ENCODE results near the gene RAMP1.

Gene RAMP1

DNA sequence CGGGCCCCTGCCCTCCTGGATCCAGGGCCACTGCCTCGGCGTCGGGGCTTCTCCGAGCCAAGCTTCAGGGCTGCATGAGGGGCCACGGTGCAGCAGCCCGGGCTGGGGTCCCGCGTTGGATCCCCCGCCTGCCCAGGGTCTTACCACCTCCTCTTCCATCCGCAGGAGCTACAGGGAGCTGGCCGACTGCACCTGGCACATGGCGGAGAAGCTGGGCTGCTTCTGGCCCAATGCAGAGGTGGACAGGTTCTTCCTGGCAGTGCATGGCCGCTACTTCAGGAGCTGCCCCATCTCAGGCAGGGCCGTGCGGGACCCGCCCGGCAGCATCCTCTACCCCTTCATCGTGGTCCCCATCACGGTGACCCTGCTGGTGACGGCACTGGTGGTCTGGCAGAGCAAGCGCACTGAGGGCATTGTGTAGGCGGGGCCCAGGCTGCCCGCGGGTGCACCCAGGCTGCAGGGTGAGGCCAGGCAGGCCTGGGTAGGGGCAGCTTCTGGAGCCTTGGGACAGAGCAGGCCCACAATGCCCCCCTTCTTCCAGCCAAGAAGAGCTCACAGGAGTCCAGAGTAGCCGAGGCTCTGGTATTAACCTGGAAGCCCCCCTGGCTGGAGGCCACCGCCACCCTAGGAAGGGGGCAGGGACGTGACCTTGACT, 52.1 kb downstream of the RAMP1 start:
- Histone ChIP-seq H3K9me3 (ENCODE audit: insufficient read depth, low read depth, low read length) (no peaks in the 10 kb centered on the region), H3K36me3 (ENCODE audit: insufficient read depth, low read length) (no peaks in the 10 kb centered on the region), H3K27me3 (ENCODE audit: insufficient read depth, low read length) (no peaks in the 10 kb centered on the region), H3K4me3 (ENCODE audit: low read length) (no peak overlapping the region), H3K4me1 (ENCODE audit: insufficient read depth, low read length) (no peaks in the 10 kb centered on the region), H3K9ac (ENCODE audit: low read depth, low read length) (no peak overlapping the region), H3K27ac (ENCODE audit: low read depth, low read length) (no peak overlapping the region)
- 94% methylated on average over 28 of the region's 28 CpGs for WGBS

DNA sequence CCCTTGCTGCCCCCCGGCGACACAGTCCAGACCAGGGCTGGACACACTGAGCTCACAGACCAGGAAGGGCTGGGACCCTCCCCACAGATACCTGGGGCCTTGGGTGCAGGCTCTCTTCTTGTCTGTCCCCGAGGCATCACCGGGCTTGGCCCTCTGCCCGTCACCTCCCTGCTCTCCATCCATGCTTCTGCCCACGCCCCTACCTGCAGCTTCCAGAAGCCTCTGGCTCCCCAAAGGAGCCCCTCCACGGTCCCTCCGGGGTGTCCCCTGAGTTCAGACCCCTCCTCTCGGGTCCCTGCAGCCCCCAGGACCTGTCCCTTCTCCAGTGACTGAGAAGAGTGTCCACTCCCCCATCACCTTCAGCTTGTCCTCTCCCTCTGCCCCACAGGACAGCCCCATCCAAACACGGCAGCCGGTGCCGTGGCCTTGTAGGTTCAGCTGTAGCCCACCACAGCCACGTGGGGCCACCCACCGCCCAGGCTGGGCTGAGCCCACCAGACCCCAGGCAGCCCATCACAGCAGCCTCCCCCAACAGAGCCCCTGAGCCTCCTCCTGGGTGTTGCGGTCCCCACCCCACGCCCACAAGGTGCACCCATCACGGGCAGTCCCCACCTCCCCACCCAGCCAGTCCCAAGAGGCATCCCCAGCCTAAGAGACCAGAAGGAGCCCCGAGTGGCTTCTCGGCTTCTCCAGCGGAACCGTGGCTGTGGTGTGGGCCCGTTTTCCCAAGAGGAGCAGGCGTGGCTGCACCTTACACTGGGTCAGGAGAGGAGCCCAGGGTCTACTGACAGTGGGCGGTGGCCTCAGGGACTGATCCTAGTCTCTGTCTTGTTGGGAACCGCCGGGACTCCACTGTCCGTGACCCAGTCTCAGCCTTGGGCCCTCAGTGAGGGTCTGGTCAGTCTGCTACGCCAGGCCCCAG, 53.1 kb downstream of the RAMP1 start:
- no peak overlapping the region for H3K9ac ChIP-seq (ENCODE audit: low read depth, low read length)
- no peaks in the 10 kb centered on the region for H3K4me1 ChIP-seq (ENCODE audit: insufficient read depth, low read length)
- no peaks in the 10 kb centered on the region for H3K36me3 ChIP-seq (ENCODE audit: insufficient read depth, low read length)
- H3K9me3 ChIP-seq (ENCODE audit: insufficient read depth, low read depth, low read length) = no peaks in the 10 kb centered on the region
- WGBS = 90% methylated on average over 28 of the region's 28 CpGs
- no peak overlapping the region for H3K27ac ChIP-seq (ENCODE audit: low read depth, low read length)
- no peak overlapping the region for H3K4me3 ChIP-seq (ENCODE audit: low read length)
- no peaks in the 10 kb centered on the region for H3K27me3 ChIP-seq (ENCODE audit: insufficient read depth, low read length)

DNA sequence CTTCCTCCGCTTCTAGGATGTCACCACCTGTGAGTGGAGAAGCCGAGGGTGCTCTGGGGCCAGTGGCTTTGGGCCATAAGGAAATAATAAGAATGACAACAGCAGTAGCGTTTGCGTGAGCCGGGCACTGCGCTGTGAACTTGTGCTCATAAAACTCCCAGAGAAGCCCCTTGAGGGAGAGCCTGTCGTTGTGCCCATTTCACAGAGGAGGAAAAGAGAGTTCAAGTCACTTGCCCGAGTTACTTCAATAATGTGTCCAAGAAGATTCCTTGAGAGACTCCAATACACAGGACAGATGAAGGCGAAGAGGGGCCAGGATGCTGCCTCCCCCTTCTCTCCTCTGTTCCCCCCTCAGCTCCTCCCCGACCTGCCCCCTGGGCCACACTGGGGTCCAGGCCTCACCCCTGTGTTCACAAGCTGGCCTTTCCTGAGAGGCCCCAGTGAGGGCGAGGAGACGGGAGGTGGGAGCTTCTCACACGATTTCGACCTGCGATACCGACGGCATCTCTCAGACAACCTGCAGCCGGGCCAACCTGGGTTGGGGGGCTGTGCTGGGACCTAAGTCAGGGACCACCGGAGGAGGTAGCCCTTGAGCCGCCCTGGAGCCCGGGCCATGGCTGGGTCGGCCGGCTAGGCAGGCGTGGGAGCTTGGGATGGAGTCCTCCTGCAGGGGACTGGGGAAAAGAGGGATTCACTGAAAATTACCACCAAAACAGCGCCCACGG, 53.9 kb downstream of the RAMP1 start:
- no peaks in the 10 kb centered on the region for H3K27me3 ChIP-seq (ENCODE audit: insufficient read depth, low read length)
- no peak overlapping the region for H3K9ac ChIP-seq (ENCODE audit: low read depth, low read length)
- no peak overlapping the region for H3K4me3 ChIP-seq (ENCODE audit: low read length)
- H3K4me1 ChIP-seq (ENCODE audit: insufficient read depth, low read length) = no peaks in the 10 kb centered on the region
- 93% methylated on average over 26 of the region's 26 CpGs for WGBS
- H3K36me3 ChIP-seq (ENCODE audit: insufficient read depth, low read length) = no peaks in the 10 kb centered on the region
- H3K9me3 ChIP-seq (ENCODE audit: insufficient read depth, low read depth, low read length) = no peaks in the 10 kb centered on the region
- no peak overlapping the region for H3K27ac ChIP-seq (ENCODE audit: low read depth, low read length)

DNA sequence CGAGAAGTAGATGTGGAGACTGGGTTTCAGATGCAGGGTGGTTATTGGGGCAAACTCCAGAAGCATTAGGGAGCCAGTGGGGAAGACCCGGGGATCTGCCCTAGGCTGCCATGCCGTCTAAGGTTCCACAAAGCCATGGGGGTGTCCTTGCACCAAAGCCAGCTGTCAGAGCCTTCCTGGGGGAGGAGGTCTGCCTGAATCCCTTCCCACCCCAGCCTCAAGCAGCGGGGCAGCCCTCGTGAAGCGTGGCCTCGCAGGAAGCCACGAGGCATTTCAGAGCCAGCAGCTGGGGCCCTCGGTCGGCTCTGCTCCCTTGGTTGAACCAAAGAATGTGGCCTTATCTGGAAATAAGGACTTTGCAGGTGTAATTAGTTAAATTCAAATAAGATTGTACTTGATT, 56.2 kb downstream of the RAMP1 start:
- Histone ChIP-seq H3K9ac (ENCODE audit: low read depth, low read length) (no peak overlapping the region), H3K4me3 (ENCODE audit: low read length) (no peak overlapping the region), H3K27ac (ENCODE audit: low read depth, low read length) (no peak overlapping the region)

DNA sequence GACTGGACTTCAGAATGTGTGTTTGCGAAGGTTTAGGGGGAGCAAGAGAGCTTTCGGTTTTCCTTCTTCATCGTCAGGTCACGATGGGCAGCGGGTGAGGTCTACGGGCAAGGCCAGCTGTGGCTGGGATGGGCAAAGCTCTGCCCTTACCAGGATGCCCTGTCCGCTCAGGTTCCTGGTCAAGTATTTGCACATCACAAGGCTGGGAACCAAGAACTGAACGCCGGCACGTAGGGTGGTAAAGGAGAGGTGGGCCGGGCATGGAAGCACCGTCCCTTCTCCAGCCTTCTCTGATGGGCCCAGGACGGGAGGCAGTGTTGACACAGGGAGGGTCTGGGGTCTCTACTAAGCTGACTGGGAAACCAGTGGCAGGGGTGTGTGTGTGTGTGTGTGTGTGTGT, 56.9 kb downstream of the RAMP1 start:
- Histone ChIP-seq H3K27me3 (ENCODE audit: insufficient read depth, low read length) (no peaks in the 10 kb centered on the region), H3K4me1 (ENCODE audit: insufficient read depth, low read length) (no peaks in the 10 kb centered on the region), H3K36me3 (ENCODE audit: insufficient read depth, low read length) (no peaks in the 10 kb centered on the region), H3K4me3 (ENCODE audit: low read length) (no peak overlapping the region), H3K9ac (ENCODE audit: low read depth, low read length) (no peak overlapping the region), H3K27ac (ENCODE audit: low read depth, low read length) (no peak overlapping the region), H3K9me3 (ENCODE audit: insufficient read depth, low read depth, low read length) (no peaks in the 10 kb centered on the region)
- WGBS = 96% methylated on average over 13 of the region's 13 CpGs

More for the DNA sequence above, 56.2 kb downstream of the RAMP1 start:
- no peaks in the 10 kb centered on the region for H3K27me3 ChIP-seq (ENCODE audit: insufficient read depth, low read length)
- H3K36me3 ChIP-seq (ENCODE audit: insufficient read depth, low read length) = no peaks in the 10 kb centered on the region
- WGBS = 89% methylated on average over 10 of the region's 10 CpGs
- H3K4me1 ChIP-seq (ENCODE audit: insufficient read depth, low read length) = no peaks in the 10 kb centered on the region
- H3K9me3 ChIP-seq (ENCODE audit: insufficient read depth, low read depth, low read length) = no peaks in the 10 kb centered on the region

DNA sequence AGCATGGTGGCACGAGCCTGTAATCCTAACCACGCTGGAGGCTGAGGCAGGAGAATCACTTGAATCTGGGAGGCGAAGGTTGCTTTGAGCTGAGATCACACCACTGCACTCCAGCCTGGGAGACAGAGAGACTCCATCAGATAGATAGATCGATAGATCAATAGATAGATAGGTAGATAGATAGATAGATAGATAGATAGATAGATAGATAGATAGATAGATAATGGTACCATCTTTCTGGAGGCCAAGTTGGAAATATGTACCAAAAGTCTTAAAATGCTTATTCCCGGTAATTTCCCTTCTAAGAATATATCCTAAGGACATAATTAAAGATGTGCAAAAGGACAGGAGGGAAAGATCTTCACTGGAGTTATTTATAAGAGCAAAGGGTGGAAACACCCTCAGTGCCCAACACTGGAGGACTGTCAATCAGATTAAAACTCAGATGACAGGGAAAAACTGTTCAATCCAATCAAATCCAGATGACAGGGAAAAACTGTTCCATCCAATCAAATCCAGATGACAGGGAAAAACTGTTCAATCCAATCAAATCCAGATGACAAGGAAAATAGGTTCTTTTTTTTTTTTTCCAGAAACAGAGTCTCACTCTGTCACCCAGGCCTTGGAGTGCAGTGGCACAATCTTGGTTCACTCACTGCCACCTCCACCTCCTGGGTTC, 58.4 kb downstream of the RAMP1 start:
- H3K9me3 ChIP-seq (ENCODE audit: insufficient read depth, low read depth, low read length) = no peaks in the 10 kb centered on the region
- no peaks in the 10 kb centered on the region for H3K36me3 ChIP-seq (ENCODE audit: insufficient read depth, low read length)
- no peaks in the 10 kb centered on the region; the same call in 1 of the 2 replicates for H3K27me3 ChIP-seq (ENCODE audit: insufficient read depth, low read length)
- H3K27ac ChIP-seq (ENCODE audit: low read depth, low read length) = no peak overlapping the region
- no peak overlapping the region for H3K4me3 ChIP-seq (ENCODE audit: low read length)
- no peaks in the 10 kb centered on the region for H3K4me1 ChIP-seq (ENCODE audit: insufficient read depth, low read length)
- H3K9ac ChIP-seq (ENCODE audit: low read depth, low read length) = no peak overlapping the region
- WGBS = 91% methylated on average over 4 of the region's 5 CpGs

DNA sequence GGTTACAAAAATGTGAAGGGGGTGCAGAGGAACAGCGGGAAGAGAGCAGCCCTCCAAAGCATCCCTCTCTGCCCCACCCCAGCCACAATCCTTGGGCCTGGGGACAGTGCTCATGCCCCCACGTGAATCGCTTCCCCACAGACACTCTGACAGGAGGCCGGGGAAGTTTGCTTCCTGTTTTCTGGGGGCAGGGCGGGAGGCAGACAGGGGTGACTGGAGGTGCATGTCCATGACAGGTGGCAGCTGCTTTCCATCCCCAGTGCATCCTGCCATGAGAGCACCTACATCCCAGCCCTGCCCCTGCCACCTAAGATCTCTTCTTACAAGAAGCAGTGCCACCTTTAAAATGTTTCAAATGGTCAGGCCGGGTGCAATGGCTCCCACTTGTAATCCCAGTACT, 60.2 kb downstream of the RAMP1 start:
- 85% methylated on average over 6 of the region's 6 CpGs for WGBS

DNA sequence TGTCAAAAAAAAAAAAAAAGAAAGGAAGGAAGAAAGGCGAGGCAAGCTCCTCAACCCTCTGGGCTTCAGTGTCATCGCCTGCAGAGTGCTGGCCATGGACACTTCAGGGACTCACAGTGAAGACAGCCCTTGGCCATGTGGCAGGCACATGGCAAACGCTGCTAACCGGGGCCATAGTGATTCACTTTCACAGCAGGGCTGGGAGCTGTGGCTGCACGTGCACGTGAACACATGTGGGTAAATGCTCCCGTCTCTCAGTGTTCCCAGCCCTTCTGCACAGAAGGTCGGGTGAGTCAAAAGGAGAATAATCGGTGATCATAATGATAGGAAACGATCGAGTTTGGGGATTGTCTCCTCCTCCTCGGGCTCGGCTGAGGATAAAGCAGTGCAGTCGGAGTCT, 61.2 kb downstream of the RAMP1 start:
- no peaks in the 10 kb centered on the region for H3K36me3 ChIP-seq (ENCODE audit: insufficient read depth, low read length)
- H3K27me3 ChIP-seq (ENCODE audit: insufficient read depth, low read length) = no peaks in the 10 kb centered on the region; the same call in 1 of the 2 replicates
- WGBS = 91% methylated on average over 14 of the region's 14 CpGs
- H3K4me3 ChIP-seq (ENCODE audit: low read length) = no peak overlapping the region
- no peaks in the 10 kb centered on the region for H3K4me1 ChIP-seq (ENCODE audit: insufficient read depth, low read length)
- no peak overlapping the region for H3K9ac ChIP-seq (ENCODE audit: low read depth, low read length)
- H3K9me3 ChIP-seq (ENCODE audit: insufficient read depth, low read depth, low read length) = no peaks in the 10 kb centered on the region
- H3K27ac ChIP-seq (ENCODE audit: low read depth, low read length) = no peak overlapping the region

More for the DNA sequence above, 60.2 kb downstream of the RAMP1 start:
- Histone ChIP-seq H3K27me3 (ENCODE audit: insufficient read depth, low read length) (no peaks in the 10 kb centered on the region; the same call in 1 of the 2 replicates), H3K36me3 (ENCODE audit: insufficient read depth, low read length) (no peaks in the 10 kb centered on the region), H3K9me3 (ENCODE audit: insufficient read depth, low read depth, low read length) (no peaks in the 10 kb centered on the region), H3K4me3 (ENCODE audit: low read length) (no peak overlapping the region), H3K27ac (ENCODE audit: low read depth, low read length) (no peak overlapping the region), H3K9ac (ENCODE audit: low read depth, low read length) (no peak overlapping the region), H3K4me1 (ENCODE audit: insufficient read depth, low read length) (no peaks in the 10 kb centered on the region)

DNA sequence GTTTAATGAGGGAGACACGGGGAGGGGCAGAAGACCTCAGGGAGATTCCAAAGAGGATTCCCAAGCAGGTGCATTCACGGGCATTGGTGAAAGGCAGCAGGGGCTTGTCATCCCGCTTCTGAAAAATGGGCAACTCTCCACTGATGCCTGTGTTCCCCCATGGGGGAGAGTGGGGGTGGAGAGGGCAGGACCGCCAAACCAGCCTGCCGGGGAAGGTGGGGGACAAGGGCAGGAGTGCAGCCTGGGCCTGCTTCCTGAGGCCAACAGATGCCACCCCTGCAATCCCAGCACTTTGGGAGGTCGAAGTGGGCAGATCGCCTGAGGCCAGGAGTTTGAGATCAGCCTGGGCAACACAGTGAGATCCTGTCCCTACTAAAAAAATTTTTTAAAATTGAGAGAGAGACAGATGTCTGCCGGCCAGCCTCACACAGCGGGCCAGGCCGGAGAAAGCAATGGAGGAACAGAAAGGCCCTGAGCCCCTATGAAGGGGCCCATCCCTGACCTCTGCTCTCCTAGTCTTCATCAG, 62.6 kb downstream of the RAMP1 start:
- 97% methylated on average over 10 of the region's 10 CpGs for WGBS
- H3K4me1 ChIP-seq (ENCODE audit: insufficient read depth, low read length) = no peaks in the 10 kb centered on the region
- no peak overlapping the region for H3K27ac ChIP-seq (ENCODE audit: low read depth, low read length)
- H3K9me3 ChIP-seq (ENCODE audit: insufficient read depth, low read depth, low read length) = no peaks in the 10 kb centered on the region
- H3K4me3 ChIP-seq (ENCODE audit: low read length) = no peak overlapping the region
- no peaks in the 10 kb centered on the region; the same call in 1 of the 2 replicates for H3K27me3 ChIP-seq (ENCODE audit: insufficient read depth, low read length)
- no peaks in the 10 kb centered on the region for H3K36me3 ChIP-seq (ENCODE audit: insufficient read depth, low read length)
- no peak overlapping the region for H3K9ac ChIP-seq (ENCODE audit: low read depth, low read length)

DNA sequence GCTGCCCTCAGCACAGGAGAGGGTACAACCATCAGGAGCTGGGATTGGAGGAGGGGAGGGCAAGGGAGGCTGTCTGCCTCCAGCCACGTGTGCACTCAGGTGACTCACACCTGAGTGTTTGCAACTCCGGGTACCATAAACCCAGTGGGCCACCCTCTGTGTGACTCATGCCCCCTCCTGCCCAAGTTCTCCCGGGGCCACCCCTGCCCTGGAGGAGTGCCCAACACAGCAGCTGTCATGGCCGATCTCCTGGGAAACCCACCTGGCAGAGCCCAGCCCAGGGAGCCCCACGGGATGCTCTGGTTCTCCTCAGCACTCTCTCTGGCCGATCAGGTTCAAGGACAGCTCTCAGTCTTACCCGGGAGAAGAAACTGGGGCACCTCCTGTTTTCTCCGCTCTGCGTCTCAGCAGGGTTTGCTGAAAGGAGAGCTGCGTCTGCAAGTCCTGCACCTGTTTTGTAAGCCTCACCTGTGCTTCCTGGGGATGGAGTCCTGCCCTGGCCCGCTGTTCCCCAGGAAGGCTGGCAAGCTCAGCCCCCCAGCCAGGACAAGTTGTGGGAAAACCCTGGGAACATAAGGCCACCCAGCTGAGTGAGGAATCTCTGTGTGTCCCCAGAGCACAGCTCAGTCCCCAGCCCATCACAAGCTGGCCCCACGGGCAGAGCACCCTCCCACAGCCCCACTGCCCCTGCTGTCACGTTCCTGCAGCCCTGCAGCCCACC, 63.4 kb downstream of the RAMP1 start:
- Histone ChIP-seq H3K4me1 (ENCODE audit: insufficient read depth, low read length) (no peaks in the 10 kb centered on the region), H3K4me3 (ENCODE audit: low read length) (no peak overlapping the region), H3K9ac (ENCODE audit: low read depth, low read length) (no peak overlapping the region), H3K36me3 (ENCODE audit: insufficient read depth, low read length) (no peaks in the 10 kb centered on the region), H3K27me3 (ENCODE audit: insufficient read depth, low read length) (no peaks in the 10 kb centered on the region; the same call in 1 of the 2 replicates), H3K9me3 (ENCODE audit: insufficient read depth, low read depth, low read length) (no peaks in the 10 kb centered on the region), H3K27ac (ENCODE audit: low read depth, low read length) (no peak overlapping the region)
- 73% methylated on average over 13 of the region's 13 CpGs for WGBS

All from HUES64 (cell line).